Keratinocyte (primary cell): Measurements from ENCODE around the gene OPTC.

Experiments used
- EZH2 ChIP-seq: IDR thresholded peaks from one replicate; pipeline ENCODE4 v1.6.1; 2012; ENCODE audit warnings: inconsistent platforms, mild to moderate bottlenecking, low read length, moderate library complexity
- TF ChIP-seq, protein P1 (sequence below), 3 experiments: IDR thresholded peaks in 1 of 3; conservative IDR thresholded peaks in 1 of 3; optimal IDR thresholded peaks in 1 of 3; 2 replicates in 2 of 3; 3 replicates in 1 of 3; pipeline versions ENCODE3 to v1.5.1; 2011; ENCODE audit warnings: low read length in 3 of 3, mild to moderate bottlenecking in 3 of 3, moderate library complexity in 2 of 3, control low read depth in 1 of 3, inconsistent platforms in 1 of 3; ENCODE audit not compliant: insufficient read depth in 2 of 3; ENCODE audit errors: extremely low read depth in 1 of 3

DNA sequence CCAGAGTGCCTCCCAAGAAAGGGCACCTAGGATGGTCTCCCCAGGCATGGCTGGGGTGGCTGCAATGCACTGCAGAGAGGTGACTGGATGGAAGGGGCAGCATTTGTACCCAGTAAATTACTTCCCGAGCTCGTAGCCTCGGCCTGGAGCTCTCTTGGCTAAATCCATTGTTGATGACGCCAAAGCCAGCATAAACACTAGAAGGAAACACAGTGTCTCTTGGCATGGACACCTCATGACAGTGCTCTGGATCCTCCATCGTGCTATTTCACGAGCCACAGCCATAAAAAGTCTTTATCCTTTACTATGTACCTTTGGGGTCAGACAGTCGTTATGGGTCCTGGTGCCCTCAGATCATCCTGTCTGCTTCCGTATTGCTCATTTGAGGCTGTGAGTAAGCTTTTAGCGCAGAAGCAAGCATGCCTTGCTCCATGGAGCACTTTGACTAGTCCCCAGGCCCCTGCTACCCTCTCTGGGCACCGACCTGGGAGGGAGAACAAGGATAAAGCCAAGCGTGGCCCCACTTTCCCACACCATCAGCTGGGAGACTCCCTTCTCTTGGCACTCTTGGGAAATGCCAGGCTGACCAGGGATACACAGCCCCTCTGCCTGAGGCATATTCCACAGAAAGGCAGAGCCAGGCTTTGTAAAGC is 28.7 kb upstream of the OPTC start:
- TF ChIP-seq, protein P1, sequence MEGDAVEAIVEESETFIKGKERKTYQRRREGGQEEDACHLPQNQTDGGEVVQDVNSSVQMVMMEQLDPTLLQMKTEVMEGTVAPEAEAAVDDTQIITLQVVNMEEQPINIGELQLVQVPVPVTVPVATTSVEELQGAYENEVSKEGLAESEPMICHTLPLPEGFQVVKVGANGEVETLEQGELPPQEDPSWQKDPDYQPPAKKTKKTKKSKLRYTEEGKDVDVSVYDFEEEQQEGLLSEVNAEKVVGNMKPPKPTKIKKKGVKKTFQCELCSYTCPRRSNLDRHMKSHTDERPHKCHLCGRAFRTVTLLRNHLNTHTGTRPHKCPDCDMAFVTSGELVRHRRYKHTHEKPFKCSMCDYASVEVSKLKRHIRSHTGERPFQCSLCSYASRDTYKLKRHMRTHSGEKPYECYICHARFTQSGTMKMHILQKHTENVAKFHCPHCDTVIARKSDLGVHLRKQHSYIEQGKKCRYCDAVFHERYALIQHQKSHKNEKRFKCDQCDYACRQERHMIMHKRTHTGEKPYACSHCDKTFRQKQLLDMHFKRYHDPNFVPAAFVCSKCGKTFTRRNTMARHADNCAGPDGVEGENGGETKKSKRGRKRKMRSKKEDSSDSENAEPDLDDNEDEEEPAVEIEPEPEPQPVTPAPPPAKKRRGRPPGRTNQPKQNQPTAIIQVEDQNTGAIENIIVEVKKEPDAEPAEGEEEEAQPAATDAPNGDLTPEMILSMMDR (optimal IDR thresholded peaks at IDR 0.05 in 1 of 3, IDR thresholded peaks at IDR 0.05 in 1 of 3, conservative IDR thresholded peaks at IDR 0.05 in 1 of 3; ENCODE audit: extremely low read depth in 1 of 3, insufficient read depth in 2 of 3, low read length in 3 of 3) = no peak
- no peak for TF ChIP-seq EZH2
